LNCAP (cell line): Measurements from ENCODE around the gene ARL8B.

ENCODE experiments used
- TF ChIP-seq, protein P1 (sequence below): fragments of 450-650 bp; IDR thresholded peaks from 2 replicates; pipeline ENCODE4 v1.5.1; 2017; ENCODE audit warnings: mild to moderate bottlenecking

Gene ARL8B

DNA sequence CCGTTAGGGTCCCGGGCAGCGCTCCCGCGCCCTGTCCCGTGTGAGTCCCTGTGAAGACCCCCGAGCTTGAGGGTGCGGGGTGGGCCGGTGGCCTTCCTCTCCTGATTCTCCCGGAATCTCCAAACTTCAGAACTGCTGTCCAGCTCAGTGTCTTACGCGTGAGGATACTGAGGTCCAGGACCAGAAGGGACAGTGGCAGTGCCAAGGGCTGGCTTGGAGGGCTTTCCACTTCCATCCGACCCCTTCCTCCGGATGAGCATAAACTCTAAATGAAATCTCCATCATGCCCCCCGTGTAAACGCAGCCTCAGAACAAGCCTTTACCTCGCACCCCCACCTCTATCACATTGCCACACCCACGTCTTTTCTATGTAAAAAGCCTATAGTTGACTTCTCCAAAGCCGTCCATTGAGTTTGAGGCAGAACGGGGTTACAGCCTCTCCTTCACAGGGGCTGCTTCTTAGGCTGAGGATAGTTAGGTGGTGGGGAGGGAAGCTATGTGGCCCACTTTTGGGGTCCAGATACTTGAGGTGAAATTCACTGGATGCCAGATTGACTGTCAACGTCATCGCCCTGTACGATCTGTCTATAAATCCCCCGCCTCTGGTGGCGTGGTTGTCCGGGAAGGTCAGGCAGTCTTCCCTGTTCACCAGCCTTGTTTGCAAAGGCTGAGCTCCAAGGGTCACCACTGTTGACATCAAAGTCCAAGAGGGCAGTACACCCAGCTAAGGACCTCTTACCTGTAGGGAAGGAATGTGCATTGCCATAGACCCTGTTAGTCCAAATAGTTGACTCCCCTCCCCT is 66.5 kb downstream of the ARL8B start:
- TF ChIP-seq, protein P1, sequence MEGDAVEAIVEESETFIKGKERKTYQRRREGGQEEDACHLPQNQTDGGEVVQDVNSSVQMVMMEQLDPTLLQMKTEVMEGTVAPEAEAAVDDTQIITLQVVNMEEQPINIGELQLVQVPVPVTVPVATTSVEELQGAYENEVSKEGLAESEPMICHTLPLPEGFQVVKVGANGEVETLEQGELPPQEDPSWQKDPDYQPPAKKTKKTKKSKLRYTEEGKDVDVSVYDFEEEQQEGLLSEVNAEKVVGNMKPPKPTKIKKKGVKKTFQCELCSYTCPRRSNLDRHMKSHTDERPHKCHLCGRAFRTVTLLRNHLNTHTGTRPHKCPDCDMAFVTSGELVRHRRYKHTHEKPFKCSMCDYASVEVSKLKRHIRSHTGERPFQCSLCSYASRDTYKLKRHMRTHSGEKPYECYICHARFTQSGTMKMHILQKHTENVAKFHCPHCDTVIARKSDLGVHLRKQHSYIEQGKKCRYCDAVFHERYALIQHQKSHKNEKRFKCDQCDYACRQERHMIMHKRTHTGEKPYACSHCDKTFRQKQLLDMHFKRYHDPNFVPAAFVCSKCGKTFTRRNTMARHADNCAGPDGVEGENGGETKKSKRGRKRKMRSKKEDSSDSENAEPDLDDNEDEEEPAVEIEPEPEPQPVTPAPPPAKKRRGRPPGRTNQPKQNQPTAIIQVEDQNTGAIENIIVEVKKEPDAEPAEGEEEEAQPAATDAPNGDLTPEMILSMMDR = no peak; the same call in 1 of the 2 replicates

DNA sequence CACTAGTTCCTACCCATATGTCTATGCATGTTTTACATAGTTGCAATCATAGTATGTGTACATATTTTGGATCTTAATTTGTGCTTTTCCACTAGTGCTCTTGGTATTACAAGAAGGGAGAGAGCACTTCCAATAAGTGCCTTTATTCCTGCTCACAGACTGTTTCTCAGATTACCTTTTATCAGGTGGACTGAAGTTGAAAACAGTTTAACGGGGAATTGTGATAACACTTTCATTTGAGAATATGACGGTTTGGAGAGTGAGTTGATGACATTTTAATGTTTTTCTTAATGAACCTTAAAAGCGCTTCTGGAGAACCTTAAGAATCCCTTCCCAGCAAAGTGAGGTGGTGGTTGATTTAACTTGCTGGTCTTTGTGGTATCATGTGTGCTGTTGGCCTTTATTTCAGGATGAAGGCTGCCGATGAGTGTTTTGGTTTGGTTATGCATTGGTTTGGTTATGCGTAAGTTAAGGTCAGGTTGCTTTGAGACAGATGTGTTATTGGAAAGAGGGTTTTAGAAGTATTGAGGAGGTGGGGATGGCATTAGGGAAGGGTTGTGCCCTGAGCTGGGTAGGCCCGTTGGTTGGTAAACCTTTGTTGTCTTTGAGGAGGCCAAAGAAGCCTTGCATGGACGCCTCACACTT is 68.2 kb downstream of the ARL8B start:
- TF ChIP-seq, protein P1 = no peak

DNA sequence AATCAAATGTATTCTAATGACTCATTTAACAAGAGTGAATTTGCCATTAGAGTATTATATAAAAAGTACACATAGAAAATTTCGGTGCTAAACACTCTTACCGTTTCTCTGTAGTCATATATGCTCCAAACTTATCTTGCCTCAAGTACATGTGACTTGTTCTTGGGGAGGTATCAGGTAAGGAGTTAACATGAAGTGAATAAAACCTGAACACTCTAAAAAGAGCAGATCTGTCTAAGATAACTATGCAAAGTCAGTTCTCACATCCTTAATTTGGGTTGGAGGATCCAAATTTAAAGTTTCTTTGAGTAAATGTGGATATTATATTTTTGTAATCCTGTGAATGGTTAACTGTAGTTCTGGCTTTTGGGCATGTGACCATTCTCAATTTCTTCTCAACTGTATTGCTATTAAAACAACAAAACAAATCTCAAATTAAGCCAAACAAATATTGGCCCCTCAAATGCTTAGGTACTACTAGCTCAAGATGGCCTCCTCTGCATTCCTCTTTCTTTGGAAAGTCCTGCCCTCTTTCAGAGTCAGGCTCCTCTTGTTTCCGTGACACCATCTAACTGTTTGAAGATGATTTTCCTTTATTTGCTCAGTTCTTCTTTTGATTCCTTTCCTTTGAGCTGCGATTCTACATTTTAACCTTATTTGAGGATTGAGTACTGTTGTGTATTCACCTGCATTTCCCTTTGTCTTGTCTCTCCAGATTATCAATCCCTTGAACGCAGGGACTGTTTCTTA is 69.6 kb downstream of the ARL8B start:
- TF ChIP-seq, protein P1 = no peak

DNA sequence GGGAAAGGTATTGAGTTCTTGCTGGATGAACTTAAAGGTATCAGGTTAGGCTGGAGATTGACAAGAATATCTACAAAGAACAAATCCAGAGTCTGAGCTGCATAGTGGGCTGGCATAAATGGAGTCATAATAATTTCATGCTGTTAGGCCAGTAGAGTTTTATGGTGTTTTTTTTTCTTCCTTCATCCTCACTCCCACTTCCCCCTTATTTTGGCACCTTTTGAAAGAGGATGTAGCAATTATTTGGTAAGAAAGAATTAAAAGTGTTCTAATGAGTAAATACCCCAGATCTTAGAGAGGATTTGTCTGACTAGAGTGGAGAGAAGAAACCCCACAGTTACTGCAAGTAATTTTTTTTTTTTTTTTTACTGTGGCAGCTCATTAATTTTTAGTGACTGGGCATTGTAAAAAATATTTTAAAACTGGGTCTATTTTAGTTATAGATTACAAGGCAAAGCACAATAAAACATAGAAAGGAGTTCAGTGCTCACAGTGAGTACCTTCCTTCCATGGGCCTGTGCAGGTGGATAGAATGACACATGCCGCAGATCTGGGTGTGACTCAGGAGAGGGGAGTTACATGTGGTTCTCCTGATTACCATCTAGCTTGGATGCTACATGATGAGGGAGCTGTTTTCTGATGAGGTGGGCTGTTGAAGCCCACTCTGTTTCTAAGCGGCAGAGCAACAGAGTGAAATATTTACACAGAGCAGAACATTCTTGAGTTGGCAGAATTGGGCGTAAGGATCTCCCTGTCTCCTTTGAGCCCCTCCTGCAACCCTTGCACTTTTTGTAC is 70.7 kb downstream of the ARL8B start:
- TF ChIP-seq, protein P1 = no peak

DNA sequence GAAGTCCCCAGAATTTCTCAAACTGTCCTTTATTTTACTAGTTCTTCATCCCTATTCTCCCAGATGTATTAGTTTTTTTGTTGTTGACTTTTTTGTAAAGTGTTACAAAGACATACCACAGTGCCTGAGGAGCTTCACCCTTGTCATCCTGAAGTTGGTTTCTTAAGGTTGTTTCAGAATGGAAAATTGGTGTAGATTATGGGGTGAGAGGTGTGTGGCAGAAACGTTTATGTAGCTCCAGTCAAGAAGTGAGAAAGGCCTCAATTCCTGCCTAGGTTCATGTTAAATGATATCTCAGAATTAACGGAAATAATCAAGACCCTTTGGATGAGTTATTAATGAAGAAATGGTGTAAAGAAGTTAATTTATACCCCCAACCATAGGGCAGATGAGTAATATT is 72.2 kb downstream of the ARL8B start:
- TF ChIP-seq, protein P1 = no peak

DNA sequence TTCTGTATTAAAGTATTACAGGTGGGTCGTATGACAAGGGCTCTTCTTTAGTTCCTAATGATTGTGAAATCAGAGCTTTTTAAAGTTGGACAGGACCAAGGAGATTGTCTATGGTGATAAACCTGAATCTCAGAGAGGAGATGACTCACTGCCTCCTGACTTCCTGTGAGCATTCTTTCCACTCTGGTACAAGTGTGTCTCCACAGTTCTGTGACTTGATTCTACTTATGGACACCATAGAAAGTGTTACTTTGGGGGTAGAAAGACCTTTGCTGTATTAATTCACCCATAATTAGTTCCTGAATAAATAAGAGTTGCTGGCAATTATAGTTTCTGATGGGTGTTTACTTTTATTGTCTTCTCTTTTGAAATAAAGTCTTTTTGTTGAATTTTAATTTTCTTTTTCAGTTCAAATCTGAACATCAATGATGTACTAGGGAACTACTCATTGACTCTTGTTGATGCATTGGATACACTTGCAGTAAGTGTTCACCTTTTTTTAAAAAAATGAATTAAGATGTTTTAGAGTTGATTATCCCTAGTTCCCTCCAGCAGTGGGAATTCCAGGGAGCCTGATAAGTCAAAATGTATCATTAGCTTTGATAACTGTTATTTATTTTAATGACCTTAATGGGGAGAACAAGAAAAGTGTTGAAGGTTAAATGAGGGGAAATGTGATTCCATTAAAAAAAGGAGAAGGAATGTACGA is 72.9 kb downstream of the ARL8B start:
- TF ChIP-seq, protein P1 = no peak
